ENCODE measurements around the gene RPAIN. TPM values are rescaled to one million over a fixed set of nuclear protein-coding genes. Genes with fewer than 3 reads are reported as not detected.
"Not testable (repeated sequence)": the region's sequence is repeated elsewhere in the genome, so short reads cannot be mapped to it uniquely, and the experiment has no call there.

RPAIN gene
- polyA plus RNA-seq, 2 donors = 22.1 to 23.9 TPM

GRCh38 chr17:5424909-5425308, 4.9 kb downstream of the RPAIN start:
- Histone ChIP-seq H3K27me3 (ENCODE audit: control insufficient read depth in 1 of 2, insufficient read depth in 2 of 2, low read length in 2 of 2) (no peaks in the 10 kb centered on the region), H3K4me3 (ENCODE audit: low read depth in 1 of 2, low read length in 2 of 2) (no peak overlapping the region), H3K36me3 (ENCODE audit: control insufficient read depth in 2 of 2, insufficient read depth in 2 of 2, low read length in 1 of 2) (peaks cover 6 to 17% of the 10 kb centered on the region in 2 donors), H3K9me3 (ENCODE audit: control insufficient read depth in 2 of 2, insufficient read depth in 1 of 2, low read depth in 1 of 2, low read length in 1 of 2) (no peaks in the 10 kb centered on the region), H3K27ac (ENCODE audit: low read depth in 2 of 2, low read length in 1 of 2) (no peak overlapping the region), H3K4me1 (ENCODE audit: control insufficient read depth in 2 of 2, insufficient read depth in 2 of 2, low read length in 1 of 2) (no peaks in the 10 kb centered on the region)
- 81 to 83% methylated on average over 1 of the region's 1 CpG for WGBS, 2 donors

GRCh38 chr17:5425826-5426225, 5.8 kb downstream of the RPAIN start:
- Histone ChIP-seq H3K27me3 (ENCODE audit: control insufficient read depth in 1 of 2, insufficient read depth in 2 of 2, low read length in 2 of 2) (no peaks in the 10 kb centered on the region), H3K36me3 (ENCODE audit: control insufficient read depth in 2 of 2, insufficient read depth in 2 of 2, low read length in 1 of 2) (peaks cover 6 to 18% of the 10 kb centered on the region in 2 donors)
- WGBS, 2 donors = 76 to 91% methylated on average over 3 of the region's 3 CpGs

DNA sequence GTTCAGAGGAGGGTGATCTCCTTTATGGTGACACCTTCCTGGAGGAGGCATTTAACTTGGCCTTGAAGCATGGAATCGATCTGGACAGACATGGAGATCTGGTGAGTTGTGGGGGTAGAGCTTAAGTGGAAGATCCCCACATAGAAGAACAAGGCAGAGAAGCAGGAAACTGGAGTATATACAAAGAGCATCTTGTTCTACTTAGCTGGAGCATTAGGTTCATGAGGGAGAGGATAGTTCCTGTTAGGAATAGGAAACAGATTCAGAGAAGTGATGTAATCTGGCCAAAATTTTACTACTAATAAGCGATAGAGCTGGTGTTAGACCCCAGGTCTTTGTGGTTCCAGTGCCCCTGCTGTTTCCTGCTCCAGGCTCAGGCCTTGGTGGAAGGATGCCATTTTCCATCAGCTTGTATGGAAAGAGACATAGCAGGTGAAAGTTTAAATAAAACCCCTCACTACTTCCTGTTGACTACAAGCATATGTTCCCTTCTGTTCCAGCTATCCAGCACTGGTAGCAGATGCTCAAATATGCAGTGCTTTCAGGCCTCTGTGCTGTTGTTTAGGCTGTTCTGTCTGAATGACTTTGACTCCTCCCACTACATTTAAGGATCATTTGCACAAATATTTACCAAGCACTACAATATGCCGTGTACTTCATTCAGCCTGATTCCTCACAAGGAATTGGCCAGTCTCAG, 9.4 kb downstream of the RPAIN start:
- H3K27me3 ChIP-seq (ENCODE audit: control insufficient read depth in 1 of 2, insufficient read depth in 2 of 2, low read length in 2 of 2) = no peaks in the 10 kb centered on the region
- H3K4me3 ChIP-seq (ENCODE audit: low read depth in 1 of 2, low read length in 2 of 2) = no peak overlapping the region
- no peaks in the 10 kb centered on the region for H3K9me3 ChIP-seq (ENCODE audit: control insufficient read depth in 2 of 2, insufficient read depth in 1 of 2, low read depth in 1 of 2, low read length in 1 of 2)
- peaks cover 19 to 30% of the 10 kb centered on the region in 2 donors for H3K36me3 ChIP-seq (ENCODE audit: control insufficient read depth in 2 of 2, insufficient read depth in 2 of 2, low read length in 1 of 2)
- peaks cover 0 to 3% of the 10 kb centered on the region in 2 donors for H3K4me1 ChIP-seq (ENCODE audit: control insufficient read depth in 2 of 2, insufficient read depth in 2 of 2, low read length in 1 of 2)
- WGBS, 2 donors = 72 to 77% methylated on average over 3 of the region's 3 CpGs
- peak overlapping the region in 1 of 2 donors; percentile 26 for H3K27ac ChIP-seq (ENCODE audit: low read depth in 2 of 2, low read length in 1 of 2)

More at GRCh38 chr17:5425826-5426225, 5.8 kb downstream of the RPAIN start:
- no peak overlapping the region for H3K4me3 ChIP-seq (ENCODE audit: low read depth in 1 of 2, low read length in 2 of 2)
- H3K4me1 ChIP-seq (ENCODE audit: control insufficient read depth in 2 of 2, insufficient read depth in 2 of 2, low read length in 1 of 2) = peaks cover 0 to 1% of the 10 kb centered on the region in 2 donors
- no peak overlapping the region for H3K27ac ChIP-seq (ENCODE audit: low read depth in 2 of 2, low read length in 1 of 2)
- no peaks in the 10 kb centered on the region for H3K9me3 ChIP-seq (ENCODE audit: control insufficient read depth in 2 of 2, insufficient read depth in 1 of 2, low read depth in 1 of 2, low read length in 1 of 2)

DNA sequence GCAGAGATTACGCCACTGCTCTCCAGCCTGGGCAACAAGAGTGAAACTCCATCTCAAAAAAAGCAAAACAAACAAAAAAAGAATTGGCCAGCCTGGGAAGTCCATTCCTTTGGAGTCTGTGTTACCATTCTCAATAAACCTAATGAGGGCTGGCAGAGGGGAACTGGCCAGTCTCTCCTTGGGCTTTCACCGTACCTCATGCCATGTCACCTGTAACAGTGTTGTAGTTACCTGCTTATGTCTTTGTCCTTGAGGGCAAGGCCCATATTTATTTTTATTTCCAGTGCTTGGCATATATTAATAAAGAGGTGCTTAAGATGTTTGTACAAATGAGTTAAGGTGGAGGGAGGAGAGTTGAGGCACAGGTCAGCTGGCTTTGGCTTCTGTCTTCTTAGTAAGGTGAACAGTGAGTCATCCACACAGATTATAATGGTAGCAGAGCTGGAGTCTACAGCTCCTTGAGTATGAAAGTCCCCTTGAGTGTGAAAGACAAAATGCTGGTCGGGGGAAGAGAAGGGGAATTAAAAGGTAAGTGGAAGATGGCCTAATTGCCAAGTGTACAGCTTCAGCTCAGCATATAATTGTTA, 10.5 kb downstream of the RPAIN start:
- WGBS, 2 donors = 88 to 89% methylated on average over 3 of the region's 3 CpGs
- H3K27ac ChIP-seq (ENCODE audit: low read depth in 2 of 2, low read length in 1 of 2) = peak overlapping the region; percentile 41 to 75
- peaks cover 24 to 33% of the 10 kb centered on the region in 2 donors for H3K36me3 ChIP-seq (ENCODE audit: control insufficient read depth in 2 of 2, insufficient read depth in 2 of 2, low read length in 1 of 2)
- H3K9me3 ChIP-seq (ENCODE audit: control insufficient read depth in 2 of 2, insufficient read depth in 1 of 2, low read depth in 1 of 2, low read length in 1 of 2) = no peaks in the 10 kb centered on the region
- no peaks in the 10 kb centered on the region for H3K27me3 ChIP-seq (ENCODE audit: control insufficient read depth in 1 of 2, insufficient read depth in 2 of 2, low read length in 2 of 2)
- H3K4me3 ChIP-seq (ENCODE audit: low read depth in 1 of 2, low read length in 2 of 2) = no peak overlapping the region
- peaks cover 0 to 3% of the 10 kb centered on the region in 2 donors for H3K4me1 ChIP-seq (ENCODE audit: control insufficient read depth in 2 of 2, insufficient read depth in 2 of 2, low read length in 1 of 2)

DNA sequence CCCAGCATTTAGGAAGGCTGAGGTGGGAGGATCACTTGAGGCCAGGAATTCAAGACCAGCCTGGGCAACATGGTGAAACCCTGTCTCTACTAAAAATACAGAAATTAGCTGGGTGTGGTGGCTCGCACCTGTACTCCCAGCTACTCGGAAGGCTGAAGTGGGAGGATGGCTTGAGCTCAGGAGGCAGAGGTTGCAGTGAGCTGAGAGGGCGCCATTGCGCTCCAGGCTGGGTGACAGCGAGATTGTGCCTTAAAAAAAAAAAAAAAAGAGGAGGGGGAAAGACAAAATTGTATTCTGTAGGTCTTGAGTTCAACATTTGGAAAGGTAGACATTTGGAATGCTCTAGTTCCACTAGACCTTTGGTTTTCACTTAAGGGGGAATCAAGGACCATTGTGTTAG, 11.3 kb downstream of the RPAIN start:
- 81 to 86% methylated on average over 5 of the region's 5 CpGs for WGBS, 2 donors

GRCh38 chr17:5431949-5432556, 12.1 kb downstream of the RPAIN start:
- Histone ChIP-seq H3K27ac (ENCODE audit: low read depth in 2 of 2, low read length in 1 of 2) (peak overlapping the region; percentile 1 to 58), H3K4me1 (ENCODE audit: control insufficient read depth in 2 of 2, insufficient read depth in 2 of 2, low read length in 1 of 2) (peaks cover 0 to 3% of the 10 kb centered on the region in 2 donors), H3K27me3 (ENCODE audit: control insufficient read depth in 1 of 2, insufficient read depth in 2 of 2, low read length in 2 of 2) (no peaks in the 10 kb centered on the region), H3K4me3 (ENCODE audit: low read depth in 1 of 2, low read length in 2 of 2) (no peak overlapping the region), H3K9me3 (ENCODE audit: control insufficient read depth in 2 of 2, insufficient read depth in 1 of 2, low read depth in 1 of 2, low read length in 1 of 2) (no peaks in the 10 kb centered on the region), H3K36me3 (ENCODE audit: control insufficient read depth in 2 of 2, insufficient read depth in 2 of 2, low read length in 1 of 2) (peaks cover 24 to 25% of the 10 kb centered on the region in 2 donors)
- WGBS, 2 donors = 63 to 65% methylated on average over 3 of the region's 3 CpGs

More for the DNA sequence above, 11.3 kb downstream of the RPAIN start:
- H3K9me3 ChIP-seq (ENCODE audit: control insufficient read depth in 2 of 2, insufficient read depth in 1 of 2, low read depth in 1 of 2, low read length in 1 of 2); H3K4me3 ChIP-seq (ENCODE audit: low read depth in 1 of 2, low read length in 2 of 2); H3K27me3 ChIP-seq (ENCODE audit: control insufficient read depth in 1 of 2, insufficient read depth in 2 of 2, low read length in 2 of 2); H3K4me1 ChIP-seq (ENCODE audit: control insufficient read depth in 2 of 2, insufficient read depth in 2 of 2, low read length in 1 of 2): not testable (repeated sequence)
- peaks cover 24 to 26% of the 10 kb centered on the region in 2 donors for H3K36me3 ChIP-seq (ENCODE audit: control insufficient read depth in 2 of 2, insufficient read depth in 2 of 2, low read length in 1 of 2)
- H3K27ac ChIP-seq (ENCODE audit: low read depth in 2 of 2, low read length in 1 of 2) = peak overlapping the region; percentile 1 to 75

DNA sequence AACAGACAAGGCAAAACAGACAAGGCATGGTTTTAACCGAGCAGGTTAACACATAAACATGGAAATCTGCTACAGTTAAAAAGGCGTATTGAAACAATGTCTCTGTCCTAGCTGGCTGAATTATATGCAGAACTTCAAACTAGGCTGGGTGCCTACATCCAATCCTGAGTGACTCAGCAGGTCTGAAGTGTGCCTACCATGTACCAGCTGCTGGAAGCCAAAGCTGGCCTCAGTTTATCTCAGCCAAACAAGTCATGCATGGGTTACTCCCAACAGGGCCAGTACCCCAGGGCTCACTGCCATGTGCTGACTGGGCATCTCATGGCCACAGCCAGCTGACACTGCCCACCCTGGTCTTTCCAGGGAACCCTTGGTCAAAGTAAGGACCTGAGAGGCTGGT, 15.0 kb downstream of the RPAIN start:
- Histone ChIP-seq H3K27ac (ENCODE audit: low read depth in 2 of 2, low read length in 1 of 2) (no peak overlapping the region), H3K4me3 (ENCODE audit: low read depth in 1 of 2, low read length in 2 of 2) (no peak overlapping the region), H3K27me3 (ENCODE audit: control insufficient read depth in 1 of 2, insufficient read depth in 2 of 2, low read length in 2 of 2) (no peaks in the 10 kb centered on the region), H3K9me3 (ENCODE audit: control insufficient read depth in 2 of 2, insufficient read depth in 1 of 2, low read depth in 1 of 2, low read length in 1 of 2) (no peaks in the 10 kb centered on the region), H3K4me1 (ENCODE audit: control insufficient read depth in 2 of 2, insufficient read depth in 2 of 2, low read length in 1 of 2) (peaks cover 0 to 3% of the 10 kb centered on the region in 2 donors), H3K36me3 (ENCODE audit: control insufficient read depth in 2 of 2, insufficient read depth in 2 of 2, low read length in 1 of 2) (peaks cover 18 to 23% of the 10 kb centered on the region in 2 donors)
- WGBS, 2 donors = 93 to 94% methylated on average over 2 of the region's 2 CpGs

DNA sequence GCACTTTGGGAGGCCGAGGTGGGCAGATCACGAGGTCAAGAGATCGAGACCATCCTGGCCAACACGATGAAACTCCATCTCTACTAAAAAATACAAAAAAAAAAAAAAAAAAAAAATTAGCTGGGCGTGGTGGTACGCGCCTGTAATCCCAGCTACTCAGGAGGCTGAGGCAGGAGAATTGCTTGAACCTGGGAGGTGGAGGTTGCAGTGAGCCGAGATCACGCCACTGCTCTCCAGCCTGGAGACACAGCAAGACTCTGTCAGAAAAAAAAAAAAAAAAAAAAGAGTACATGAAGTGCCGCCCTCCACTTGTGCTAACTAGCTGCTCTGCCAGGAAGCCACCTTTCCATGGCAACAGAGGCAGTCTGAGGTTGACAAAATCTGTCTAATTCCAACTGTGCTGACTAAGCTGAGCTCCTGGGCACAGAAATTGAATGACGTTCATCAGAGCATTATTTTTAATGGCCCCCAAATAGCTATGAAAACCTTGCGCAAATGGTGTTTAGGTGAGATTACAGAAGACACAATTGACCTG, 15.9 kb downstream of the RPAIN start:
- H3K4me1 ChIP-seq (ENCODE audit: control insufficient read depth in 2 of 2, insufficient read depth in 2 of 2, low read length in 1 of 2) = not testable (repeated sequence)
- peaks cover 18 to 21% of the 10 kb centered on the region in 2 donors for H3K36me3 ChIP-seq (ENCODE audit: control insufficient read depth in 2 of 2, insufficient read depth in 2 of 2, low read length in 1 of 2)
- 85 to 87% methylated on average over 11 to 12 of the region's 12 CpGs for WGBS, 2 donors

GRCh38 chr17:5437721-5438317, 17.8 kb downstream of the RPAIN start:
- Histone ChIP-seq H3K4me3 (ENCODE audit: low read depth in 1 of 2, low read length in 2 of 2) (peak overlapping the region; percentile 25 to 82), H3K27me3 (ENCODE audit: control insufficient read depth in 1 of 2, insufficient read depth in 2 of 2, low read length in 2 of 2) (no peaks in the 10 kb centered on the region), H3K36me3 (ENCODE audit: control insufficient read depth in 2 of 2, insufficient read depth in 2 of 2, low read length in 1 of 2) (peaks cover 8 to 21% of the 10 kb centered on the region in 2 donors), H3K4me1 (ENCODE audit: control insufficient read depth in 2 of 2, insufficient read depth in 2 of 2, low read length in 1 of 2) (no peaks in the 10 kb centered on the region), H3K9me3 (ENCODE audit: control insufficient read depth in 2 of 2, insufficient read depth in 1 of 2, low read depth in 1 of 2, low read length in 1 of 2) (no peaks in the 10 kb centered on the region), H3K27ac (ENCODE audit: low read depth in 2 of 2, low read length in 1 of 2) (no peak overlapping the region)
- 38 to 41% methylated on average over 5 of the region's 5 CpGs for WGBS, 2 donors

More for the DNA sequence above, 15.9 kb downstream of the RPAIN start:
- H3K9me3 ChIP-seq (ENCODE audit: control insufficient read depth in 2 of 2, insufficient read depth in 1 of 2, low read depth in 1 of 2, low read length in 1 of 2); H3K27me3 ChIP-seq (ENCODE audit: control insufficient read depth in 1 of 2, insufficient read depth in 2 of 2, low read length in 2 of 2); H3K4me3 ChIP-seq (ENCODE audit: low read depth in 1 of 2, low read length in 2 of 2); H3K27ac ChIP-seq (ENCODE audit: low read depth in 2 of 2, low read length in 1 of 2): not testable (repeated sequence)

All from esophagus (tissue), 2 donors.